Activated T-helper 2 cell treated with anti-CD3 and anti-CD28 coated beads, Interferon-gamma antibody, Interleukin-2, Interleukin-4, amounts not matched to agents 10 μg/mL and 5 μg/mL and 100 μg/mL, durations not matched to agents 14 hours and 24 hours and 36 hours (primary cell): ENCODE results near the gene SMIM9. TPM values are rescaled to one million over a fixed set of nuclear protein-coding genes. Genes with fewer than 3 reads are reported as not detected.
"Not testable (repeated sequence)": the region's sequence is repeated elsewhere in the genome, so short reads cannot be mapped to it uniquely, and the experiment has no call there.

Source experiments
- DNase-seq: peaks from one replicate; pipeline ENCODE4 v3.0.0; 2021; ENCODE audit warnings: low spot score
- H3K27ac Mint-ChIP-seq: one replicate; pipeline ENCODE4 v1.8.0; 2021; ENCODE audit warnings: mixed read lengths
- H3K27me3 Mint-ChIP-seq: one replicate; pipeline ENCODE4 v1.8.0; 2021; ENCODE audit warnings: low read depth, mixed read lengths
- H3K36me3 Mint-ChIP-seq: one replicate; pipeline ENCODE4 v1.8.0; 2021; ENCODE audit warnings: low read depth, mixed read lengths
- H3K4me1 Mint-ChIP-seq: one replicate; pipeline ENCODE4 v1.8.0; 2021; ENCODE audit warnings: low read depth, mixed read lengths
- H3K4me3 Mint-ChIP-seq: one replicate; pipeline ENCODE4 v1.8.0; 2021; ENCODE audit warnings: low read depth, mild to moderate bottlenecking, moderate library complexity, mixed read lengths
- H3K9me3 Mint-ChIP-seq: one replicate; pipeline ENCODE4 v1.8.0; 2021; ENCODE audit warnings: mixed read lengths
- intact Hi-C: fragments of 100-400 bp; cut with micrococcal nuclease; formaldehyde crosslinking; loops from one replicate; pipeline ENCODE4 v1.15.1; 2023
- total RNA-seq: library from RNA; stranded (reverse); gene quantifications from 2 replicates; pipeline ENCODE4 v1.2.3, GENCODE V29; 2022

The SMIM9 gene
- total RNA-seq, 1 donor from 2014 or later = not detected

- H3K27me3 Mint-ChIP-seq, H3K36me3 Mint-ChIP-seq, DNase-seq, H3K27ac Mint-ChIP-seq, intact Hi-C loops, H3K4me3 Mint-ChIP-seq, H3K9me3 Mint-ChIP-seq: not testable (repeated sequence)
- peaks cover 27% of the 10 kb centered on the region for H3K4me1 Mint-ChIP-seq
These were observed 8.9 kb downstream of the SMIM9 start for GRCh38 chrX:154825586-154825985.

GRCh38 chrX:154824638-154825037, 9.8 kb downstream of the SMIM9 start:
- Mint-ChIP-seq H3K4me3 (no peak overlapping the region), H3K4me1 (peaks cover 23% of the 10 kb centered on the region), H3K36me3 (no peaks in the 10 kb centered on the region), H3K27me3 (peaks cover 7% of the 10 kb centered on the region), H3K9me3 (no peaks in the 10 kb centered on the region), H3K27ac (no peak overlapping the region)
- intact Hi-C loops = no loop called here
- no peak for DNase-seq

GRCh38 chrX:154822029-154822428, 12.4 kb downstream of the SMIM9 start:
- Mint-ChIP-seq H3K36me3 (no peaks in the 10 kb centered on the region), H3K27ac (no peak overlapping the region), H3K27me3 (peaks cover 7% of the 10 kb centered on the region), H3K4me1 (peaks cover 2% of the 10 kb centered on the region), H3K4me3 (no peak overlapping the region), H3K9me3 (no peaks in the 10 kb centered on the region)
- intact Hi-C loops = no loop called here
- DNase-seq = no peak

- no peak overlapping the region for H3K4me3 Mint-ChIP-seq
These were observed 12.9 kb downstream of the SMIM9 start for GRCh38 chrX:154821523-154821922.

GRCh38 chrX:154819771-154820341, 14.6 kb downstream of the SMIM9 start:
- intact Hi-C loops = no loop called here
- H3K4me3 Mint-ChIP-seq = no peak overlapping the region
- H3K27me3 Mint-ChIP-seq = peaks cover 9% of the 10 kb centered on the region
- peaks cover 6% of the 10 kb centered on the region for H3K4me1 Mint-ChIP-seq
- DNase-seq = no peak
- H3K36me3 Mint-ChIP-seq = no peaks in the 10 kb centered on the region
- H3K9me3 Mint-ChIP-seq = no peaks in the 10 kb centered on the region
- H3K27ac Mint-ChIP-seq = no peak overlapping the region

More at GRCh38 chrX:154821523-154821922, 12.9 kb downstream of the SMIM9 start:
- Mint-ChIP-seq H3K36me3 (no peaks in the 10 kb centered on the region), H3K27me3 (peaks cover 7% of the 10 kb centered on the region), H3K9me3 (no peaks in the 10 kb centered on the region), H3K4me1 (peaks cover 2% of the 10 kb centered on the region), H3K27ac (no peak overlapping the region)
- no peak for DNase-seq
- intact Hi-C loops = no loop called here

- intact Hi-C loops = no loop called here
- Mint-ChIP-seq H3K27me3 (peaks cover 9% of the 10 kb centered on the region), H3K4me3 (no peak overlapping the region), H3K9me3 (no peaks in the 10 kb centered on the region), H3K36me3 (no peaks in the 10 kb centered on the region), H3K27ac (no peak overlapping the region), H3K4me1 (peaks cover 6% of the 10 kb centered on the region)
- DNase-seq = no peak
These were observed 15.3 kb downstream of the SMIM9 start for GRCh38 chrX:154818916-154819770.

GRCh38 chrX:154817048-154817618, 17.3 kb downstream of the SMIM9 start:
- peaks cover 17% of the 10 kb centered on the region for H3K27me3 Mint-ChIP-seq
- H3K9me3 Mint-ChIP-seq, intact Hi-C loops, H3K27ac Mint-ChIP-seq, H3K36me3 Mint-ChIP-seq, H3K4me1 Mint-ChIP-seq, H3K4me3 Mint-ChIP-seq, DNase-seq: not testable (repeated sequence)

- H3K36me3 Mint-ChIP-seq, intact Hi-C loops, H3K4me1 Mint-ChIP-seq, H3K27ac Mint-ChIP-seq, H3K4me3 Mint-ChIP-seq, DNase-seq, H3K9me3 Mint-ChIP-seq: not testable (repeated sequence)
- H3K27me3 Mint-ChIP-seq = peaks cover 18% of the 10 kb centered on the region
These were observed 18.1 kb downstream of the SMIM9 start for GRCh38 chrX:154816326-154816898.

- no peaks in the 10 kb centered on the region for H3K9me3 Mint-ChIP-seq
- intact Hi-C loops = no loop called here
- H3K4me3 Mint-ChIP-seq = no peak overlapping the region
These were observed 19.1 kb downstream of the SMIM9 start for GRCh38 chrX:154815274-154815818.

GRCh38 chrX:154813801-154814200, 20.7 kb downstream of the SMIM9 start:
- Mint-ChIP-seq H3K27ac (no peak overlapping the region), H3K36me3 (no peaks in the 10 kb centered on the region), H3K4me1 (peaks cover 11% of the 10 kb centered on the region), H3K27me3 (peaks cover 14% of the 10 kb centered on the region), H3K9me3 (peaks cover under 1% of the 10 kb centered on the region), H3K4me3 (no peak overlapping the region)
- intact Hi-C loops = no loop called here
- DNase-seq = no peak

More at GRCh38 chrX:154815274-154815818, 19.1 kb downstream of the SMIM9 start:
- H3K36me3 Mint-ChIP-seq = no peaks in the 10 kb centered on the region
- H3K4me1 Mint-ChIP-seq = peaks cover 8% of the 10 kb centered on the region
- peaks cover 17% of the 10 kb centered on the region for H3K27me3 Mint-ChIP-seq
- H3K27ac Mint-ChIP-seq = no peak overlapping the region
- no peak for DNase-seq

- H3K4me3 Mint-ChIP-seq = no peak overlapping the region
- peaks cover 11% of the 10 kb centered on the region for H3K4me1 Mint-ChIP-seq
- DNase-seq = no peak
- no peaks in the 10 kb centered on the region for H3K36me3 Mint-ChIP-seq
- H3K27ac Mint-ChIP-seq = no peak overlapping the region
- intact Hi-C loops = no loop called here
- peaks cover 14% of the 10 kb centered on the region for H3K27me3 Mint-ChIP-seq
- peaks cover 13% of the 10 kb centered on the region for H3K9me3 Mint-ChIP-seq
These were observed 21.9 kb downstream of the SMIM9 start for GRCh38 chrX:154812341-154813101.

- Mint-ChIP-seq H3K27ac (no peak overlapping the region), H3K4me1 (peaks cover 11% of the 10 kb centered on the region), H3K27me3 (peaks cover 12% of the 10 kb centered on the region), H3K4me3 (no peak overlapping the region), H3K9me3 (peaks cover 15% of the 10 kb centered on the region), H3K36me3 (peaks cover 3% of the 10 kb centered on the region)
- DNase-seq = no peak
- intact Hi-C loops = no loop called here
These were observed 24.4 kb downstream of the SMIM9 start for GRCh38 chrX:154809939-154810665.
